ENCODE measurements around the gene PSMA6. TPM values are rescaled to one million over a fixed set of nuclear protein-coding genes. Genes with fewer than 3 reads are reported as not detected.
"Not testable (repeated sequence)": the region's sequence is repeated elsewhere in the genome, so short reads cannot be mapped to it uniquely, and the experiment has no call there.

The PSMA6 gene
- total RNA-seq, 1 experiment from 2014 or later: 405 TPM

- in situ Hi-C loops (cut with HindIII; ENCODE audit: low sequenced_read_pairs): no loop called here
- no peak for DNase-seq (ENCODE audit: low spot score)
Measured at GRCh38 chr14:35339761-35340406, 47.7 kb downstream of the PSMA6 start.

GRCh38 chr14:35340616-35341453, 48.7 kb downstream of the PSMA6 start:
- DNase-seq (ENCODE audit: low spot score): no peak
- in situ Hi-C loops (cut with HindIII; ENCODE audit: low sequenced_read_pairs): no loop called here

GRCh38 chr14:35341454-35341750, 49.2 kb downstream of the PSMA6 start:
- in situ Hi-C loops (cut with HindIII; ENCODE audit: low sequenced_read_pairs): no loop called here
- no peak for DNase-seq (ENCODE audit: low spot score)

DNA sequence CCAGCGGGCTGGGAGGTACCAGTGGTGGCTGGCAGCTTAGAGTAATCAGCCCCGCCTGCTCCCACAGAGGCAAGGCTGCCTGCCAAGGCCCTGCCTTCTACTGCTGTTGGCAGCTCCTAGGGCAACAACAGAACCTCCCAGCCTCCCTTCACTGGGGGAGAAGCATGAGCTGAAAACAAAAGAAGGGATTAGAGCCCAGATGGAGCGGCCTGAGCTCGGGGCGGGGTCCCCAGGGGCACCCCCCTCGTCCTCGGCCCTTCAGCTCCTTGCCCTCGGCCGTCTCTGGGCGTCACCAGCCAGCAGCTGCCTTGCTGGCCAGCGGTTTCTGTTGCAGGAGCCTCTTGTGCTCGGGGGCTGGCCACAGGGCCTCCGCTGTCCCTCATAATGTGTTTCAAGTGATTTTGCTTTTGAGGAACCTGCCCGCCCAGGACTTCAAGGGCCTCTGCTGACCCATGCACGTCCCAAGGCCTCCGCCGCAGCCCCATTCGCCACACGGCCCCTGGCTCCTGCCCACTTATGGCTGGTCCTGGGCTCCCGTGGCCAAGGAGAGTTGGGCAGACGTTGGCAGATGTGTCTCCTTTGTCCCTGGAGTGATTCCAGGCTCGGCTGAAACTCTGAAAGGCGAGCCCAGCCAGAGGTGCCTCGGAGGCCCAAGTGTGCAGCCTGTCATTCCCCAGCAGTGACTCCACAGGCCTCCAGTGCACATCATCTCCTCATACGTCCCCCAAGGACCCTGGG, 49.7 kb downstream of the PSMA6 start:
- in situ Hi-C loops (cut with HindIII; ENCODE audit: low sequenced_read_pairs): no loop called here
- peak; percentile 57 for DNase-seq (ENCODE audit: low spot score)

DNA sequence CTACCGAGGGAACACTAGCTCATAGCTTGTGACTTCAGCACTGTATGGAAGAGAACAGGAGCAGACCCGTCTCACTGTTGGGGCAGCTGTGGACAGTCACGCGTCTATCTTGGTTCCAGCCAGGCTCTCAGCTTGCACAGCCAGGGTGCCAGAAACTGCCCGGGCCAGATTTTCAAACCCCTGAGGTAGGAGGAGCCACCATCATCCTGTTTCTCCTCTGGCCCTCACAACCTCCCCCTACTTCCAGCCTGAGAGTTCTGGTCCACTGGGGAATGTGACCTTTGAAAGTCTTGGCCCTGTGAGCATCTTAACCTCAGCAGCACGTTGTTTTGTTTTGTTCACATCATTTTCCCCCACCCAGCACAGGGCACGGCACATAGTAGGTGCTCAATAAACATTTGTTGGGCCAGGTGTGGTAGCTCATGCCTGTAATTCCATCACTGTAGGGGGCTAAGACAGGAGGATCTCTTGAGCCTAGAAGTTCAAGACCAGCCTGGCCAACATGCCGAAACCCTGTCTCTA, 50.4 kb downstream of the PSMA6 start:
- no peak for DNase-seq (ENCODE audit: low spot score)
- in situ Hi-C loops (cut with HindIII; ENCODE audit: low sequenced_read_pairs): no loop called here

DNA sequence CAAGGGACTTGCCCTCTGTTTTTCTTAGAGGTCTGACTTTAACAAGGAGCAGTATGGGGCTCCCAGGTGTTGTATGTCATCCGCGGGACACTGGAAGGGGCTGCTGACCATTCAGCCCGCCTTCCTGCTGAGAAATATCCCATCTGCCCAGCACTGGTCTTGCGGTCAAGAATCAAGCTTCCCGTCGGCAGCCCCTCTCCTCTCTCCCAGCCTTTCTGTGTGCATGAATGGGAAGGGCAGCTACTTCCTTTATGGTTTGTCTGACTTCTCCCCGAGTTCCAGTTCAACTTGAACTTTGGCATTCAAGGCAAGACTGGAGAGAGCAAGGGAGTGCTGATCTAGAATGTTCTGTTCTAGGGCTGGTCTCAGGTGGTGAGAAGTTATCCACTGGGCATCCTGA, 51.5 kb downstream of the PSMA6 start:
- in situ Hi-C loops (cut with HindIII; ENCODE audit: low sequenced_read_pairs): no loop called here
- DNase-seq (ENCODE audit: low spot score): no peak

- DNase-seq (ENCODE audit: low spot score): no peak
Measured at GRCh38 chr14:35344107-35344807, 52.1 kb downstream of the PSMA6 start.

DNA sequence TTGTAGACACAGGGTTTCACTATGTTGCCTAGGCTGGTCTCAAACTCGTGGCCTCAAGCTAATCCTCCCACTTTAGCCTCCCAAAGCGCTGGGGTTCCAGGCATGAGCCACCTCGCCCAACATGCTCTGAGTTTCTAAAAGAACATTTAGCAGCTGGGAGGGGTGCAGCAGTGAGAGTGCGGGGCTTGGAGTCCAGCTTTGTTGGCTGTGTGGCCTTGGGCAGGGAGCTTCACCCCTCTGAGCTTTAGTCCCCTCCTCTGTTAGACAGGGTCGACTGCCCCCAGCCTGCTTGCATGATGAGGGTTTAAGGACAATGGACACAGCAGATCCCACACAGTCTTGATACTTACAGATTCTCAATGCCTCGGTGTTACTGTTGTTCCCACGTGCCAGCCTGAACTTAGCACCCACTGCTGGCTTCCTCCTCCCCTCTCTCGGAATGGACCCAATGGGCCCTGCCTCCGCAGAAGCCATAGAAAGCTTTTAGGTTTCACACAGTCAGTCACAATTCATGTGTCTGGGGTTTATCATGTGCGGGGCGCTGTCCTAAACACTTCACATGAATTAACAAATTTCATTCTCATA, 54.6 kb downstream of the PSMA6 start:
- DNase-seq (ENCODE audit: low spot score): no peak
- in situ Hi-C loops (cut with HindIII; ENCODE audit: low sequenced_read_pairs): no loop called here

More at GRCh38 chr14:35344107-35344807, 52.1 kb downstream of the PSMA6 start:
- in situ Hi-C loops (cut with HindIII; ENCODE audit: low sequenced_read_pairs): no loop called here

- DNase-seq (ENCODE audit: low spot score): no peak
- in situ Hi-C loops (cut with HindIII; ENCODE audit: low sequenced_read_pairs): no loop called here
Measured at GRCh38 chr14:35347323-35348043, 55.3 kb downstream of the PSMA6 start.

DNA sequence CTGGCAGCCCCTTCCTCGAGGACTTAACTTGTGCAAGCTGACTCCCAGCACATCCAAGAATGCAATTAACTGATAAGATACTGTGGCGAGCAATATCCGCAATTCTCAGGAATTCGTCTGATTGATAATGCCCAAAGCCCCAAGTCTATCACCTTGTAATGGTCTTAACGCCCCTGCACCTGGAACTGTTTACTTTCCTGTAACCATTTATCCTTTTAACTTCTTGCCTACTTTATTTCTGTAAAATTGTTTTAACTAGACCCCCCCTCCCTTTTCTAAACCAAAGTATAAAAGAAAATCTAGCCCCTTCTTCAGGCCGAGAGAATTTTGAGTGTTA, 55.8 kb downstream of the PSMA6 start:
- in situ Hi-C loops (cut with HindIII; ENCODE audit: low sequenced_read_pairs); DNase-seq (ENCODE audit: low spot score): not testable (repeated sequence)

DNA sequence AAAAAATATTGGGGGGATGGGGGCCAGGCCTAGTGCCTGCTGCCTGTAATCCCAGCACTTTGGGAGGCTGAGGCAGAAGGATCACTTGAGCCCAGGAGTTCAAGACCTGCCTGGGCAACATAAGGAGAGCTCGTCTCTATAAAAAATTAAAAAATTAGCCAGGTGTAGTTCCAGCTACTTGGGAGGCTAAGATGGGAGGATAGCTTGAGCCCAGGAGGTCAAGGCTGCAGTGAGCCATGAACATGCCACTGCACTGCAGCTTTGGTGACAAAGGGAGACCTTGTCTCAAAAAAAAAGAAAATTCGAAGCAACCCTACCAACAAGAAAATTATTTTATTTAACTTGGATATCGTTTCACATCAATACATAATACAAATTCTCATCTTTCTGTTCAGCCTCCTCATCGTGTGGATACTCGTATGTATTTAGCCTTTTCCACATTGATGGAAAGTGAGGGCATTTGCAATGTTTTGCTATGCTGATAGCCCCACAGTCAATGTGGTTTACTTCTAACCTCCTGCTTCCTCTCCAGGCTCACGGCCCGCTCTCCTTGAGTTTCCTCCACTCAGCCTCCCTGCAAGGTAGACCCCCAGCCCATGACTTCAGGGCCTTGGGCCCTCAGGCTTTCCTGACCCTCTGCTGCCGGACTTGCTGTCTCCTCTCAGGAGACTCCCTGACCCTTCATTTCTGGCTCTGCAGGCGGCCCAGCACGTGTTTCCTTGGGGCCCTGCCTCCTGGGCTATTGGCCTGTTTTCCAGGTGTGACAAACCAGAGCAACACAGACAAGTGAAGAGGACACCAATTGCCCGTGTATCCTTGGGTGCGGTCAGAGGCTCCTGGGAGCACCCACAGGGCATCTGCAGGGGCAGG, 57.5 kb downstream of the PSMA6 start:
- DNase-seq (ENCODE audit: low spot score): no peak
- in situ Hi-C loops (cut with HindIII; ENCODE audit: low sequenced_read_pairs): no loop called here

DNA sequence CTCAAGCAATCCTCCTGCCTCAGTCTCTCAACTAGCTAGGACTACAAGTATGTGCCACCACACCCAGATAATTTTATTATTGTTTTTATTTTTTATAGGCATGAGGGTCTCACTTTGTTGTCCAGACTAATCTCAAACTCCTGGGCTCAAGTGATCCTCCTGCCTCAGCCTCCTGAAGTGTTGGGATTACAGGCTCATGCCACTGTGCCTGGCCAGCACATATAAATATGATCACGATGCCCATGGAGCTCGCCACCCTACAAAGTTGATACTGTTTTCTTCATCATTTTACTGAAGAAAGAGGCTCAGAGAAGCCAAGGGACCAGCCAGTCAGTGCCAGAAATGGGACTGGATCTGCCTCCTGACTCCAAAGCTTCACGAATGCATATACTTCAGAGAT, 59.3 kb downstream of the PSMA6 start:
- DNase-seq (ENCODE audit: low spot score): no peak
- in situ Hi-C loops (cut with HindIII; ENCODE audit: low sequenced_read_pairs): no loop called here

- no peak for DNase-seq (ENCODE audit: low spot score)
- in situ Hi-C loops (cut with HindIII; ENCODE audit: low sequenced_read_pairs): no loop called here
Measured at GRCh38 chr14:35351897-35352273, 59.7 kb downstream of the PSMA6 start.

DNA sequence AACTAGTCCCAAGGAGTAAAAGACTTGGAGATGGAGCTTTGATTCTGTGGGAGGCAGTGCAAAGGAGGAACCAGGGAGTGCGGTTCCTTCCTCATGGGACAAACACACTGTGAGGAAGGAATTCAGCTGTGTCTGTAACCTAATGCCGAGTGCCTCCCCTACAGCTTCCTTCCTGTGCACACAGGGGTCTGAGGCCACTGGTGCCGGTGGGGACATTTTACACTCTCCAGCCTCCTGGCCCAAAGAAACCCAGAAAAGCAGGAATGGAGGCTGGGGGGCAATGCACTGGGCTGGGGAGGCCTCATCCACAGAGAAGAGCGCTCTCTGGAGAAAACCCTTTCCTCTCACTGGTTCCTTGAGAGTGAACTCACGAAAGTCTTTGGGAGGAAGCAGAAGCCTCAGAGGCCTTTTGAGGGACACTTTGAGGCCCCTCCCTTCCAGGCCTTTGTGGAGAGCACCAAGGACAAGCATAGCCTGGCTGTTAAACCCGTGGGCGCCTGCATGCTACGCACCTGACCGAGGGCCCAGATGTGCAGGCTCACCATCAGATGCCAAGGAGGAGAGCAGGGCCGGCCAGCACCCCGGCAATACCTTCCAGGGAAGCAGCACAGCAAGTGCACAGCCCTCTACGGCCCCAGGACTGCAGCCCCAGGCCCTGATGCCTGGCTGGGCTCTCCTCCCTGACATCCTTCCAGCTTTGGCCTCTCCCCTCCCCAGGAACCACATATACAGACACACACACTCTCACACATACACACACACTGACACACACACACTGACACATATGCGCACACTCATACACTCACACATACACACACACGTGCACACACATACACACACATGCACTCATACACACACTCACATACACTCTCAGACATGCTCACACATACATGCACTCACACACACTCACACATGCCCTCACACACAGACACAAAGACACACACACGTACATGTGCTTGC, 60.4 kb downstream of the PSMA6 start:
- in situ Hi-C loops (cut with HindIII; ENCODE audit: low sequenced_read_pairs): no loop called here
- no peak for DNase-seq (ENCODE audit: low spot score)

- in situ Hi-C loops (cut with HindIII; ENCODE audit: low sequenced_read_pairs): no loop called here
Measured at GRCh38 chr14:35353409-35354172, 61.4 kb downstream of the PSMA6 start.

GRCh38 chr14:35355235-35355634, 63.1 kb downstream of the PSMA6 start:
- in situ Hi-C loops (cut with HindIII; ENCODE audit: low sequenced_read_pairs): not testable (repeated sequence)

More at GRCh38 chr14:35353409-35354172, 61.4 kb downstream of the PSMA6 start:
- no peak for DNase-seq (ENCODE audit: low spot score)

More at GRCh38 chr14:35355235-35355634, 63.1 kb downstream of the PSMA6 start:
- not testable (repeated sequence) for DNase-seq (ENCODE audit: low spot score)

Measured in G401 (cell line).